Measurements from ENCODE around the gene SCAPER. TPM values are rescaled to one million over a fixed set of nuclear protein-coding genes. Genes with fewer than 3 reads are reported as not detected.

SCAPER gene
- total RNA-seq, 1 experiment from 2014 or later: 14.7 TPM

GRCh38 chr15:76791511-76791910, 113.6 kb downstream of the SCAPER start:
- Histone ChIP-seq H3K27me3 (ENCODE audit: insufficient read depth, low read length) (no peaks in the 10 kb centered on the region), H3K4me3 (replicated peaks in 1 of 2; ENCODE audit: low read depth in 1 of 2, low read length in 2 of 2) (no peak overlapping the region), H2AFZ (ENCODE audit: low read depth, low read length, poor library complexity, severe bottlenecking) (no peak overlapping the region), H3K9me2 (ENCODE audit: insufficient read depth) (no peaks in the 10 kb centered on the region), H4K20me1 (ENCODE audit: insufficient read depth) (no peaks in the 10 kb centered on the region), H3K9ac (ENCODE audit: low read length) (no peak overlapping the region), H3K9me3 (ENCODE audit: control insufficient read depth in 1 of 2, insufficient read depth in 1 of 2, low read depth in 1 of 2, low read length in 2 of 2) (no peaks in the 10 kb centered on the region), H3K27ac (ENCODE audit: low read depth, low read length) (no peak overlapping the region), H3K4me2 (ENCODE audit: low read length) (no peak overlapping the region), H3K4me1 (ENCODE audit: control insufficient read depth in 1 of 2, insufficient read depth in 2 of 2, low read length in 2 of 2) (no peaks in the 10 kb centered on the region), H3K79me2 (ENCODE audit: insufficient read depth, low read length) (no peaks in the 10 kb centered on the region), H3K36me3 (ENCODE audit: control insufficient read depth in 1 of 2, insufficient read depth in 2 of 2, low read length in 2 of 2) (no peaks in the 10 kb centered on the region)
- ChIA-PET RAD21 (ENCODE audit: low non-redundant PET in 1 of 2, low total read pairs in 2 of 2, uncharacterized antibody in 2 of 2, unreplicated experiment in 2 of 2) (no interaction called here), POLR2A (no interaction called here), CTCF (no interaction called here)
- TF ChIP-seq FOSL1 (IDR thresholded peaks at IDR 0.05; ENCODE audit: low read depth) (no peak), SRF (IDR thresholded peaks at IDR 0.05; ENCODE audit: low read depth) (no peak), SIN3A (IDR thresholded peaks at IDR 0.05; ENCODE audit: low read depth) (no peak), CBX3 (IDR thresholded peaks at IDR 0.05; ENCODE audit: low read depth) (no peak), ZBTB33 (IDR thresholded peaks at IDR 0.05; ENCODE audit: extremely low read depth, insufficient replicate concordance, low read length) (no peak), SP1 (IDR thresholded peaks at IDR 0.05; ENCODE audit: low read depth) (no peak), CTCF (IDR thresholded peaks at IDR 0.05 in 2 of 3, conservative IDR thresholded peaks at IDR 0.05 in 1 of 3; ENCODE audit: borderline replicate concordance in 1 of 3, insufficient read depth in 1 of 3, low read depth in 2 of 3, low read length in 2 of 3) (no peak), ZNF274 (IDR thresholded peaks at IDR 0.05; ENCODE audit: low read depth, low read length) (no peak), EZH2phosphoT487 (IDR thresholded peaks at IDR 0.05; ENCODE audit: borderline replicate concordance) (no peak), POLR2AphosphoS5 (IDR thresholded peaks at IDR 0.05; ENCODE audit: low read depth, low read length) (no peak), ELF1 (IDR thresholded peaks at IDR 0.05; ENCODE audit: borderline replicate concordance, low read depth) (no peak)
- ATAC-seq (no peak), DNase-seq (ENCODE audit: low read depth, low spot score) (no peak)
- BruUV-seq (replicated peaks): no TSS peak
- intact Hi-C loops (cut with micrococcal nuclease): no loop called here

Measured in HCT116 (cell line).